HepG2 (cell line): ENCODE results near the gene UBL3. TPM values are rescaled to one million over a fixed set of nuclear protein-coding genes. Genes with fewer than 3 reads are reported as not detected.

Source experiments
- ATAC-seq: fragments of 200-7000 bp; cut with Tn5 transposase; 3 replicates; pipeline ENCODE4 v1.9.1; 2020; ENCODE audit warnings: mild to moderate bottlenecking, moderate library complexity
- BruUV-seq: library from RNA; stranded (reverse); fragments of 400-500 nt; replicated peaks from 2 replicates; lab custom pipeline; 2021; lab: Mats Ljungman, UMichigan
- CTCF ChIA-PET: fragments of 300-600 bp; formaldehyde crosslinking; extraction: SDS; loops from one replicate; lab custom pipeline; 2021; ENCODE audit warnings: low total read pairs, inconsistent platforms, low intra/inter-chr PET ratio; lab: Yijun Ruan, JAX
- POLR2A ChIA-PET: fragments of 350-600 bp; sonication (Branson Sonifier 250); formaldehyde crosslinking; loops from one replicate; lab custom pipeline; 2020; ENCODE audit warnings: antibody characterized with exemption, inconsistent platforms; lab: Yijun Ruan, JAX
- DNase-seq: peaks from one replicate; pipeline ENCODE4 v3.0.0-alpha.2; 2015; ENCODE audit warnings: low spot score
- FAIRE-seq: peaks from 3 replicates; lab custom pipeline; 2011; peaks lifted over from hg19 to GRCh38; lab: Jason Lieb, UNC
- H2AFZ ChIP-seq: one replicate; pipeline ENCODE4 v1.6.1; 2011; ENCODE audit warnings: low read length, inconsistent platforms
- H3K27ac ChIP-seq: fragments of 300-600 bp; 3 replicates; pipeline ENCODE4 v1.8.0; 2011; ENCODE audit warnings: mixed run types, mild to moderate bottlenecking, mixed read lengths, low read length, inconsistent platforms; ENCODE audit not compliant: insufficient read depth; ENCODE audit errors: extremely low read length
- H3K27me3 ChIP-seq, 2 experiments: fragments of 200-600 bp in 1 of 2; 2 replicates in 1 of 2; 3 replicates in 1 of 2; pipeline versions ENCODE4 v1.6.0 to v1.8.0; 2011; ENCODE audit warnings: low read length in 2 of 2, mild to moderate bottlenecking in 2 of 2, moderate library complexity in 2 of 2, inconsistent platforms in 1 of 2; ENCODE audit not compliant: insufficient read depth in 2 of 2, control insufficient read depth in 1 of 2
- H3K36me3 ChIP-seq, 2 experiments: fragments of 200-600 bp in 1 of 2; replicated peaks in 1 of 2; 2 replicates in 1 of 2; 3 replicates in 1 of 2; pipeline versions ENCODE4 v1.5.1 to v1.8.0; 2011; ENCODE audit warnings: low read length in 2 of 2, inconsistent platforms in 1 of 2; ENCODE audit not compliant: insufficient read depth in 2 of 2, control insufficient read depth in 1 of 2
- H3K4me1 ChIP-seq: 2 replicates; pipeline ENCODE4 v1.5.1; 2012; ENCODE audit warnings: low read length, inconsistent platforms; ENCODE audit not compliant: insufficient read depth
- H3K4me2 ChIP-seq: 2 replicates; pipeline ENCODE4 v1.6.0; 2011; ENCODE audit warnings: low read depth, low read length, inconsistent platforms
- H3K4me3 ChIP-seq, 3 experiments: fragments of 200-600 bp in 1 of 3; sonication (generic), shearing (Covaris generic) in 1 of 3; replicated peaks in 1 of 3; 2 replicates each; pipeline ENCODE4 v1.5.1; 2011 to 2016; ENCODE audit warnings: low read length in 3 of 3, inconsistent platforms in 2 of 3, low read depth in 2 of 3, mild to moderate bottlenecking in 2 of 3, control low read depth in 1 of 3, mixed read lengths in 1 of 3; ENCODE audit not compliant: insufficient read depth in 1 of 3
- H3K79me2 ChIP-seq: one replicate; pipeline ENCODE4 v1.6.1; 2011; ENCODE audit warnings: low read length, inconsistent platforms; ENCODE audit not compliant: insufficient read depth
- H3K9ac ChIP-seq: 2 replicates; pipeline ENCODE4 v1.6.0; 2011; ENCODE audit warnings: mild to moderate bottlenecking, low read depth, low read length, inconsistent platforms; ENCODE audit not compliant: insufficient read depth
- H3K9me3 ChIP-seq: 2 replicates; pipeline ENCODE4 v1.5.1; 2012; ENCODE audit warnings: mild to moderate bottlenecking, low read length
- H4K20me1 ChIP-seq: 2 replicates; pipeline ENCODE4 v1.6.0; 2011; ENCODE audit warnings: inconsistent platforms, mild to moderate bottlenecking, low read length, moderate library complexity; ENCODE audit not compliant: insufficient read depth
- HDAC1 ChIP-seq: sonication (generic); formaldehyde crosslinking; IDR thresholded peaks from 2 replicates; pipeline ENCODE4 v1.5.1; 2020; ENCODE audit warnings: mild to moderate bottlenecking, missing genetic modification reagents
- POLR2AphosphoS5 ChIP-seq: IDR thresholded peaks from 2 replicates; pipeline ENCODE4 v1.6.1; 2012; ENCODE audit warnings: low read depth, low read length
- ZNF570 ChIP-seq: sonication (generic); formaldehyde crosslinking; IDR thresholded peaks from 2 replicates; pipeline ENCODE4 v1.4.0; 2020; ENCODE audit warnings: mild to moderate bottlenecking, missing genetic modification reagents, borderline replicate concordance
- ZNF616 ChIP-seq: sonication (generic); formaldehyde crosslinking; IDR thresholded peaks from 2 replicates; pipeline ENCODE4 v1.5.0; 2020; ENCODE audit warnings: low read depth, mild to moderate bottlenecking, missing genetic modification reagents
- ZNF646 ChIP-seq: sonication (generic); formaldehyde crosslinking; IDR thresholded peaks from 2 replicates; pipeline ENCODE4 v1.9.0; 2021; ENCODE audit warnings: mild to moderate bottlenecking, missing genetic modification reagents
- WGBS: methylation state at CpG from one replicate; pipeline ENCODE4 v1.1.6; 2017; ENCODE audit warnings: low lambda C conversion rate; 5-methylcytosine and 5-hydroxymethylcytosine counted together
- in situ Hi-C: cut with HindIII; loops from 2 replicates; pipeline ENCODE4 v1.10.0; 2017; ENCODE audit warnings: low pct_unique_long_range_greater_than_20kb; ENCODE audit not compliant: extremely low pct_ligation_motif_present
- intact Hi-C: fragments of 100-400 bp; cut with micrococcal nuclease; formaldehyde crosslinking; loops from one replicate; pipeline ENCODE4 v1.10.0; 2022; ENCODE audit not compliant: unreplicated experiment
- polyA plus RNA-seq, 8 experiments: library from polyadenylated mRNA; depleted of rRNA in 3 of 8; stranded (reverse) in 7 of 8; unstranded in 1 of 8; fragments of >200 nt; fragmentation: Illumina TruSeq in 4 of 8; extraction: Trizol in 4 of 8; gene quantifications; 2 replicates each; pipeline versions ENCODE4 v1.2.1 to v1.2.3, GENCODE V29; 2011 to 2016; ENCODE audit warnings: low read depth in 4 of 8, missing spikeins in 1 of 8, mixed read lengths in 1 of 8; ENCODE audit not compliant: insufficient read depth in 1 of 8
- total RNA-seq, 5 experiments: library from RNA; depleted of rRNA; stranded (reverse); fragments of >200 nt; fragmentation: Illumina TruSeq; extraction: Trizol; gene quantifications; 2 replicates each; pipeline ENCODE4 v1.2.3, GENCODE V29; 2016; ENCODE audit warnings: low read depth in 1 of 5
- TF ChIP-seq, protein P1 (sequence below): sonication (generic); formaldehyde crosslinking; IDR thresholded peaks from 2 replicates; pipeline ENCODE4 v1.5.1; 2020; ENCODE audit warnings: missing genetic modification reagents, mild to moderate bottlenecking, borderline replicate concordance

UBL3 gene
- total and polyA plus RNA-seq, 2 of the 13 experiments (the other 11 are each of a cell fraction or from before 2014, with no cell fraction given) = 7.4 to 9.6 TPM

DNA sequence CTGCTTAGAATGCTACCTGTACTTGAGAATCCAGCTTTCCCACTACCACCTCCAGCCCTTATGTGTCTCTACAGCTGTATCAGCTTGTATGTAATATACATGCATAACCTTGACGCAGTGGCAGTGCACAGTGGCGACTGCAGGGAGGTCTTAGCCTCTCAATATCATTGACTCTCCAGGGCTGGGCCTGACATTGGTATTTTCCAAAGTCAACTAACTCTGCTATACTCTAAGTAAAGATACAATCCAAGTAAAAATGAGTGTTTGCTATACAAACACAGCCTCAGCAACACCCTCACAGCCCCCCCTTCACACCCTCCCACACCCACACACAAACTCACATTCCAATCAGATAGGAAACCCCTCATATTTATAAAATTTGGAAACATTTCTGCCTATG, 6.7 kb upstream of the UBL3 start:
- FAIRE-seq (no peak), ATAC-seq (no peak; the same call in 1 of the 3 replicates), DNase-seq (no peak)
- ChIA-PET CTCF (no interaction called here), POLR2A (no interaction called here)
- no peak for TF ChIP-seq HDAC1 (CRISPR knock-in tag)
- no peak for TF ChIP-seq POLR2AphosphoS5
- no peak for TF ChIP-seq ZNF646 (CRISPR knock-in tag)
- TF ChIP-seq, protein P1, sequence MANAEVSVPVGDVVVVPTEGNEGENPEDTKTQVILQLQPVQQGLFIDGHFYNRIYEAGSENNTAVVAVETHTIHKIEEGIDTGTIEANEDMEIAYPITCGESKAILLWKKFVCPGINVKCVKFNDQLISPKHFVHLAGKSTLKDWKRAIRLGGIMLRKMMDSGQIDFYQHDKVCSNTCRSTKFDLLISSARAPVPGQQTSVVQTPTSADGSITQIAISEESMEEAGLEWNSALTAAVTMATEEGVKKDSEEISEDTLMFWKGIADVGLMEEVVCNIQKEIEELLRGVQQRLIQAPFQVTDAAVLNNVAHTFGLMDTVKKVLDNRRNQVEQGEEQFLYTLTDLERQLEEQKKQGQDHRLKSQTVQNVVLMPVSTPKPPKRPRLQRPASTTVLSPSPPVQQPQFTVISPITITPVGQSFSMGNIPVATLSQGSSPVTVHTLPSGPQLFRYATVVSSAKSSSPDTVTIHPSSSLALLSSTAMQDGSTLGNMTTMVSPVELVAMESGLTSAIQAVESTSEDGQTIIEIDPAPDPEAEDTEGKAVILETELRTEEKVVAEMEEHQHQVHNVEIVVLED (CRISPR knock-in tag) = no peak
- TF ChIP-seq ZNF616 (CRISPR knock-in tag) = no peak
- TF ChIP-seq ZNF570 (CRISPR knock-in tag) = no peak
- BruUV-seq = no TSS peak
- 65% methylated on average over 2 of the region's 2 CpGs for WGBS
- intact Hi-C loops = no loop called here
- H3K79me2 ChIP-seq = no peaks in the 10 kb centered on the region
- H3K36me3 ChIP-seq = no peaks in the 10 kb centered on the region
- H3K9ac ChIP-seq = no peak overlapping the region
- peaks cover 27% of the 10 kb centered on the region for H3K4me1 ChIP-seq
- H3K4me2 ChIP-seq = no peak overlapping the region
- no peaks in the 10 kb centered on the region for H4K20me1 ChIP-seq
- in situ Hi-C loops = no loop called here
- H3K27me3 ChIP-seq = no peaks in the 10 kb centered on the region
- H3K27ac ChIP-seq = no peak overlapping the region
- H2AFZ ChIP-seq = no peak overlapping the region
- H3K9me3 ChIP-seq = no peaks in the 10 kb centered on the region
- no peak overlapping the region for H3K4me3 ChIP-seq
